Measurements from ENCODE around the gene SNX21.

- no peak for TF ChIP-seq CTCF (IDR thresholded peaks at IDR 0.05; ENCODE audit: low read depth, low read length, missing input control)
- no peak for TF ChIP-seq REST (IDR thresholded peaks at IDR 0.05)
- TF ChIP-seq RXRA (IDR thresholded peaks at IDR 0.05) = no peak
- TF ChIP-seq SP1 (IDR thresholded peaks at IDR 0.05) = no peak
- no peak for TF ChIP-seq JUND (IDR thresholded peaks at IDR 0.05)
- no peak for TF ChIP-seq FOXA2 (IDR thresholded peaks at IDR 0.05)
- TF ChIP-seq MAX (IDR thresholded peaks at IDR 0.05) = no peak
- TF ChIP-seq FOXA1 (IDR thresholded peaks at IDR 0.05) = no peak
- no peak for TF ChIP-seq EGR1 (IDR thresholded peaks at IDR 0.05; ENCODE audit: low read depth in 2 of 2)
- no peak for TF ChIP-seq RAD21 (IDR thresholded peaks at IDR 0.05)
- TF ChIP-seq TAF1 (conservative IDR thresholded peaks at IDR 0.05) = no peak
- TF ChIP-seq GABPA (IDR thresholded peaks at IDR 0.05 in 1 of 2, conservative IDR thresholded peaks at IDR 0.05 in 1 of 2) = no peak
Observed at GRCh38 chr20:45835329-45835765, 1.7 kb downstream of the SNX21 start.
